H1 (cell line): ENCODE data around the gene PPOX. TPM values are rescaled to one million over a fixed set of nuclear protein-coding genes. Genes with fewer than 3 reads are reported as not detected.

ENCODE experiments used
- CEBPB ChIP-seq: IDR thresholded peaks from 2 replicates; pipeline ENCODE4 v1.6.1; 2012; ENCODE audit warnings: low read depth, low read length
- CHD7 ChIP-seq: fragments of 300-600 bp; sonication (generic); IDR thresholded peaks from 2 replicates; pipeline ENCODE4 v1.7.1; 2012; ENCODE audit warnings: low read length, moderate library complexity, mild to moderate bottlenecking, inconsistent platforms; ENCODE audit not compliant: insufficient replicate concordance
- NRF1 ChIP-seq: IDR thresholded peaks from 2 replicates; pipeline ENCODE4 v1.6.1; 2011; ENCODE audit warnings: mild to moderate bottlenecking, low read depth, low read length, improper control_type of control experiment
- POLR2AphosphoS5 ChIP-seq: IDR thresholded peaks from 2 replicates; pipeline ENCODE4 v1.6.1; 2011; ENCODE audit warnings: low read depth, low read length
- SP2 ChIP-seq: IDR thresholded peaks from 2 replicates; pipeline ENCODE4 v1.6.1; 2012; ENCODE audit warnings: mild to moderate bottlenecking, low read length, inconsistent platforms
- YY1 ChIP-seq: IDR thresholded peaks from 2 replicates; pipeline ENCODE4 v1.6.1; 2011; ENCODE audit warnings: low read depth, mild to moderate bottlenecking, low read length
- polyA plus RNA-seq, 7 experiments: library from polyadenylated mRNA; depleted of rRNA in 3 of 7; stranded (reverse) in 5 of 7; unstranded in 2 of 7; fragments of >200 nt in 5 of 7; fragments of 200-250 nt in 2 of 7; gene quantifications; 1 replicate in 5 of 7; 2 replicates in 1 of 7; 4 replicates in 1 of 7; pipeline versions ENCODE4 v1.2.1 to v1.2.3, GENCODE V29; 2011 to 2013; ENCODE audit warnings: missing spikeins in 2 of 7, mixed read lengths in 2 of 7
- total RNA-seq: library from RNA; stranded (reverse); fragmentation: NEBNext Ultra II Directional; extraction: Animal tissue kit (Norgen Biotek cat#: 25700); gene quantifications from 2 replicates; pipeline ENCODE4 v1.2.1, GENCODE V29; 2021

Gene PPOX
- total and polyA plus RNA-seq, 2 of the 8 experiments (the other 6 are each of a cell fraction or from before 2014, with no cell fraction given): 39.4 to 40.4 TPM

DNA sequence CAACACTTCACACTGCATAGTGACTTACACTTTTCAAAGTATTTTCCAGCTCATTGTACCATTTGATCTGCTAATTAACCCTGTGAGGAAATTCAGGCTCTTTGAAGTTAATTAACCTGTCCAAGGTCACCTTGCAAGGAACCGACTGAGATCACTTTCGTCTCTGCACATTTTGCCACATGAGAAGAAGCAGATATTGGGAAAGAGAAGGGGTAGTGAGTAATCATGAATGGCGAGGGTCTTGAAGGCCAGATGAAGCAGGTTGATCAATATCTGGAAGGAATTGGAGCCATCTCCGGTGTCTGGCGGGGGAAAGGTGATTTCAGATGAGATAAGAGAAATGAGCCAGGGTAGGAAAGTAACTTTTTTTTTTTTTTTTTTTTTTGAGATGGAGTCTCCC, 53.8 kb downstream of the PPOX start (continued):
- TF ChIP-seq POLR2AphosphoS5: no peak
- no peak for TF ChIP-seq CHD7
- no peak for TF ChIP-seq YY1
- no peak for TF ChIP-seq SP2
- no peak for TF ChIP-seq NRF1
- no peak for TF ChIP-seq CEBPB
